Osteocyte (in vitro differentiated cells): Measurements from ENCODE around the gene KIF7. TPM values are rescaled to one million over a fixed set of nuclear protein-coding genes. Genes with fewer than 3 reads are reported as not detected.

Source experiments
- DNase-seq: peaks from one replicate; pipeline ENCODE4 v3.0.0; 2021; ENCODE audit warnings: mixed read lengths; ENCODE audit not compliant: unreplicated experiment; ENCODE audit errors: extremely low spot score
- H3K27ac Mint-ChIP-seq: one replicate; pipeline ENCODE4 v1.8.0; 2021; ENCODE audit warnings: mild to moderate bottlenecking, mixed read lengths; ENCODE audit not compliant: unreplicated experiment
- H3K27me3 Mint-ChIP-seq: one replicate; pipeline ENCODE4 v1.8.0; 2021; ENCODE audit warnings: mixed read lengths; ENCODE audit not compliant: unreplicated experiment
- H3K36me3 Mint-ChIP-seq: one replicate; pipeline ENCODE4 v1.8.0; 2021; ENCODE audit warnings: mixed read lengths; ENCODE audit not compliant: unreplicated experiment
- H3K4me1 Mint-ChIP-seq: one replicate; pipeline ENCODE4 v1.8.0; 2021; ENCODE audit warnings: mixed read lengths; ENCODE audit not compliant: unreplicated experiment
- H3K4me3 Mint-ChIP-seq: one replicate; pipeline ENCODE4 v1.8.0; 2021; ENCODE audit warnings: mild to moderate bottlenecking, moderate library complexity, mixed read lengths; ENCODE audit not compliant: unreplicated experiment
- H3K9me3 Mint-ChIP-seq: one replicate; pipeline ENCODE4 v1.8.0; 2021; ENCODE audit warnings: mixed read lengths; ENCODE audit not compliant: unreplicated experiment
- CTCF ChIP-seq: fragments of 200-600 bp; sonication (generic); IDR thresholded peaks from 2 replicates; pipeline ENCODE4 v1.5.0; 2021; ENCODE audit warnings: antibody characterized with exemption, mild to moderate bottlenecking, moderate library complexity
- long read RNA-seq: library from polyadenylated mRNA; unstranded; transcript quantifications from one replicate; pipeline ENCODE4 v2.0.0, GENCODE V29; 2021
- total RNA-seq: library from RNA; stranded (reverse); gene quantifications from 2 replicates; pipeline ENCODE4 v1.2.1, GENCODE V29; 2021

KIF7 gene
- total RNA-seq = 18.2 and 20.0 TPM in 2 replicates
- long read RNA-seq, partial matches to known transcripts = 5 of 6 reads
- long read RNA-seq, other reads (novel, unspliced or antisense) = 1 of 6 reads

GRCh38 chr15:89654847-89655805 lies at the start of gene KIF7:
Gene KIF7, minus strand, starts transcription at chr15:89655467. Its CDS starts 2,537 bp downstream, at chr15:89652930.
- DNase-seq = no peak
- H3K4me3 Mint-ChIP-seq = peak within 1 kb of the TSS; percentile 91
- H3K36me3 Mint-ChIP-seq = peaks cover 4% of the 10 kb centered on the region
- H3K9me3 Mint-ChIP-seq = no peaks in the 10 kb centered on the region
- peak within 1 kb of the TSS; percentile 78 for H3K27ac Mint-ChIP-seq
- no peaks in the 10 kb centered on the region for H3K27me3 Mint-ChIP-seq
- no peak for TF ChIP-seq CTCF
- peaks cover 15% of the 10 kb centered on the region for H3K4me1 Mint-ChIP-seq

GRCh38 chr15:89704411-89704810 lies 49.1 kb upstream of the KIF7 start:
- no peaks in the 10 kb centered on the region for H3K36me3 Mint-ChIP-seq
- TF ChIP-seq CTCF = no peak
- peaks cover 54% of the 10 kb centered on the region for H3K27me3 Mint-ChIP-seq
- no peak overlapping the region for H3K4me3 Mint-ChIP-seq
- no peaks in the 10 kb centered on the region for H3K9me3 Mint-ChIP-seq
- no peak for DNase-seq
- peaks cover 14% of the 10 kb centered on the region for H3K4me1 Mint-ChIP-seq
- peak overlapping the region; percentile 16 for H3K27ac Mint-ChIP-seq

GRCh38 chr15:89695198-89695597 lies 39.9 kb upstream of the KIF7 start:
- DNase-seq = no peak
- no peak overlapping the region for H3K27ac Mint-ChIP-seq
- TF ChIP-seq CTCF = no peak
- no peaks in the 10 kb centered on the region for H3K36me3 Mint-ChIP-seq
- H3K9me3 Mint-ChIP-seq = no peaks in the 10 kb centered on the region
- H3K4me1 Mint-ChIP-seq = peaks cover 3% of the 10 kb centered on the region
- no peak overlapping the region for H3K4me3 Mint-ChIP-seq
- peaks cover 51% of the 10 kb centered on the region for H3K27me3 Mint-ChIP-seq

GRCh38 chr15:89693696-89694095 lies 38.4 kb upstream of the KIF7 start:
- Mint-ChIP-seq H3K27ac (no peak overlapping the region), H3K36me3 (no peaks in the 10 kb centered on the region), H3K4me1 (peaks cover 7% of the 10 kb centered on the region), H3K27me3 (peaks cover 38% of the 10 kb centered on the region), H3K9me3 (no peaks in the 10 kb centered on the region), H3K4me3 (no peak overlapping the region)
- no peak for TF ChIP-seq CTCF
- DNase-seq = no peak

GRCh38 chr15:89693091-89693490 lies 37.8 kb upstream of the KIF7 start:
- Mint-ChIP-seq H3K4me3 (no peak overlapping the region), H3K36me3 (no peaks in the 10 kb centered on the region), H3K9me3 (no peaks in the 10 kb centered on the region), H3K27me3 (peaks cover 34% of the 10 kb centered on the region), H3K4me1 (peaks cover 7% of the 10 kb centered on the region), H3K27ac (no peak overlapping the region)
- no peak for DNase-seq
- no peak for TF ChIP-seq CTCF
